ENCODE data around the gene CTNNBL1.

The CTNNBL1 gene

GRCh38 chr20:37736132-37736531 is 42.3 kb downstream of the CTNNBL1 start:
- H3K36me3 ChIP-seq: peaks cover 73 to 100% (median 96%) of the 10 kb centered on the region in 11 experiments
- peaks cover 8 to 28% (median 19%) of the 10 kb centered on the region in 10 experiments; a peak in 19 of 20 replicates for H3K4me1 ChIP-seq

GRCh38 chr20:37737826-37738420 is 44.1 kb downstream of the CTNNBL1 start:
- Histone ChIP-seq H3K9me3 (replicated peaks in 1 of 11) (peaks cover 9 to 16% (median 13%) of the 10 kb centered on the region in 11 experiments; a peak in 17 of 22 replicates), H3K4me1 (peaks cover 7 to 24% (median 19%) of the 10 kb centered on the region in 10 experiments; a peak in 19 of 20 replicates), H3K4me2 (no peak overlapping the region), H3K36me3 (peaks cover 70 to 100% (median 96%) of the 10 kb centered on the region in 11 experiments), H3K27me3 (no peaks in the 10 kb centered on the region), H3K4me3 (no peak overlapping the region), H3K9ac (no peak overlapping the region), H3K27ac (no peak overlapping the region), H4K20me1 (peaks cover 0 to 36% (median 10%) of the 10 kb centered on the region in 11 experiments; a peak in 7 of 22 replicates)
- no peak for TF ChIP-seq Cebpa-rat (IDR thresholded peaks at IDR 0.05)

More at GRCh38 chr20:37736132-37736531, 42.3 kb downstream of the CTNNBL1 start:
- Histone ChIP-seq H3K9ac (no peak overlapping the region), H3K9me3 (replicated peaks in 1 of 11) (peaks cover 9 to 16% (median 13%) of the 10 kb centered on the region in 11 experiments; a peak in 17 of 22 replicates), H3K4me2 (no peak overlapping the region), H3K4me3 (no peak overlapping the region), H3K27ac (no peak overlapping the region), H4K20me1 (peaks cover 0 to 36% (median 7%) of the 10 kb centered on the region in 11 experiments; a peak in 7 of 22 replicates), H3K27me3 (no peaks in the 10 kb centered on the region)
- no peak for TF ChIP-seq Cebpa-rat (IDR thresholded peaks at IDR 0.05)

GRCh38 chr20:37741055-37741454 is 47.2 kb downstream of the CTNNBL1 start:
- Histone ChIP-seq H3K36me3 (peaks cover 58 to 94% (median 80%) of the 10 kb centered on the region in 11 experiments), H3K27me3 (no peaks in the 10 kb centered on the region), H3K9ac (no peak overlapping the region), H3K27ac (no peak overlapping the region), H4K20me1 (peaks cover 0 to 34% (median 12%) of the 10 kb centered on the region in 11 experiments; a peak in 6 of 22 replicates), H3K9me3 (replicated peaks in 1 of 11) (peaks cover 9 to 16% (median 13%) of the 10 kb centered on the region in 11 experiments; a peak in 17 of 22 replicates), H3K4me3 (no peak overlapping the region), H3K4me1 (peaks cover 0 to 10% (median 3%) of the 10 kb centered on the region in 10 experiments; a peak in 8 of 20 replicates), H3K4me2 (no peak overlapping the region)
- TF ChIP-seq Cebpa-rat (IDR thresholded peaks at IDR 0.05): no peak

- Histone ChIP-seq H3K9ac (no peak overlapping the region), H3K27ac (no peak overlapping the region), H3K4me1 (peaks cover 0 to 10% (median 3%) of the 10 kb centered on the region in 10 experiments; a peak in 8 of 20 replicates), H3K27me3 (no peaks in the 10 kb centered on the region), H3K36me3 (peaks cover 58 to 94% (median 80%) of the 10 kb centered on the region in 11 experiments), H3K4me3 (no peak overlapping the region), H3K4me2 (no peak overlapping the region), H4K20me1 (peaks cover 0 to 38% (median 12%) of the 10 kb centered on the region in 11 experiments; a peak in 6 of 22 replicates), H3K9me3 (replicated peaks in 1 of 11) (peaks cover 9 to 14% (median 12%) of the 10 kb centered on the region in 11 experiments; a peak in 17 of 22 replicates)
- no peak for TF ChIP-seq Cebpa-rat (IDR thresholded peaks at IDR 0.05)
Observed at GRCh38 chr20:37741570-37741969, 47.7 kb downstream of the CTNNBL1 start.

- Histone ChIP-seq H3K9ac (no peak overlapping the region), H3K27ac (no peak overlapping the region), H4K20me1 (peaks cover 0 to 38% (median 12%) of the 10 kb centered on the region in 11 experiments; a peak in 6 of 22 replicates), H3K36me3 (peaks cover 58 to 94% (median 80%) of the 10 kb centered on the region in 11 experiments), H3K9me3 (replicated peaks in 1 of 11) (peaks cover 8 to 9% (median 8%) of the 10 kb centered on the region in 11 experiments; a peak in 17 of 22 replicates), H3K4me1 (peaks cover 0 to 10% (median 3%) of the 10 kb centered on the region in 10 experiments; a peak in 8 of 20 replicates), H3K4me3 (no peak overlapping the region), H3K27me3 (no peaks in the 10 kb centered on the region), H3K4me2 (no peak overlapping the region)
- TF ChIP-seq Cebpa-rat (IDR thresholded peaks at IDR 0.05): no peak
Observed at GRCh38 chr20:37742131-37742530, 48.3 kb downstream of the CTNNBL1 start.

GRCh38 chr20:37744347-37744746 is 50.5 kb downstream of the CTNNBL1 start:
- H3K4me1 ChIP-seq: peaks cover 0 to 14% (median 3%) of the 10 kb centered on the region in 10 experiments; a peak in 9 of 20 replicates
- no peaks in the 10 kb centered on the region for H3K27me3 ChIP-seq
- H3K27ac ChIP-seq: no peak overlapping the region
- no peak overlapping the region for H3K4me3 ChIP-seq
- no peak for TF ChIP-seq Cebpa-rat (IDR thresholded peaks at IDR 0.05)
- H3K9me3 ChIP-seq (replicated peaks in 1 of 11): no peaks in the 10 kb centered on the region
- H3K4me2 ChIP-seq: no peak overlapping the region
- H4K20me1 ChIP-seq: peaks cover 0 to 38% (median 12%) of the 10 kb centered on the region in 11 experiments; a peak in 8 of 22 replicates
- no peak overlapping the region for H3K9ac ChIP-seq
- H3K36me3 ChIP-seq: peaks cover 58 to 94% (median 79%) of the 10 kb centered on the region in 11 experiments

DNA sequence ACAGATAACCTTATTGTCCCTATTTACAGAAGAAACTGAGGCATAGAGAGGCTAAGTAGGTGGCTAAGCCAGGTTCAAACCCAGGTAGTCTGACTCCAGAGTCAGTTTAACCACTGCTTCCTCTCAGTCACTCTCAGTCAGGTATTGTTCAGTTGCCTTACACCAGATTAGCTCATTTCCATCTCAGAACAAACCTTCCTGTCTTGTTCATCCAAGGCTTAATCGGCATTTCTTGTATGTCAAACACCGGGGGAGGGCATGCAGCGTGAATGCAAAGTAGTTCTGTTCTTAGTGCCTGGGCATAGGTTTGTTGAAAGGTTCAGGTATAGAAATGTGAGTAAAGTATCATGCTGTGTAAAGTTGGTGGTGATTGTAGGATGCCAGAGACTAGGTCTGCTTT is 51.7 kb downstream of the CTNNBL1 start:
- Histone ChIP-seq H3K4me3 (no peak overlapping the region), H3K4me1 (peaks cover 0 to 25% (median 7%) of the 10 kb centered on the region in 10 experiments; a peak in 9 of 20 replicates), H3K27ac (no peak overlapping the region), H3K9me3 (replicated peaks in 1 of 11) (no peaks in the 10 kb centered on the region), H3K36me3 (peaks cover 55 to 94% (median 69%) of the 10 kb centered on the region in 11 experiments), H3K27me3 (no peaks in the 10 kb centered on the region), H3K4me2 (peak overlapping the region in 4 of 11 experiments; percentile 6 to 31 (median 26); a peak in 5 of 22 replicates), H4K20me1 (peaks cover 0 to 41% (median 11%) of the 10 kb centered on the region in 11 experiments; a peak in 9 of 22 replicates), H3K9ac (no peak overlapping the region)
- TF ChIP-seq Cebpa-rat (IDR thresholded peaks at IDR 0.05): no peak

GRCh38 chr20:37748015-37748414 is 54.2 kb downstream of the CTNNBL1 start:
- no peak overlapping the region for H3K27ac ChIP-seq
- H3K4me2 ChIP-seq: no peak overlapping the region
- H3K9me3 ChIP-seq (replicated peaks in 1 of 11): no peaks in the 10 kb centered on the region
- peaks cover 0 to 25% (median 7%) of the 10 kb centered on the region in 10 experiments; a peak in 9 of 20 replicates for H3K4me1 ChIP-seq
- H3K9ac ChIP-seq: no peak overlapping the region
- no peaks in the 10 kb centered on the region for H3K27me3 ChIP-seq
- H4K20me1 ChIP-seq: peaks cover 0 to 20% (median 7%) of the 10 kb centered on the region in 11 experiments; a peak in 8 of 22 replicates
- no peak overlapping the region for H3K4me3 ChIP-seq
- TF ChIP-seq Cebpa-rat (IDR thresholded peaks at IDR 0.05): no peak
- peaks cover 54 to 93% (median 69%) of the 10 kb centered on the region in 11 experiments for H3K36me3 ChIP-seq

DNA sequence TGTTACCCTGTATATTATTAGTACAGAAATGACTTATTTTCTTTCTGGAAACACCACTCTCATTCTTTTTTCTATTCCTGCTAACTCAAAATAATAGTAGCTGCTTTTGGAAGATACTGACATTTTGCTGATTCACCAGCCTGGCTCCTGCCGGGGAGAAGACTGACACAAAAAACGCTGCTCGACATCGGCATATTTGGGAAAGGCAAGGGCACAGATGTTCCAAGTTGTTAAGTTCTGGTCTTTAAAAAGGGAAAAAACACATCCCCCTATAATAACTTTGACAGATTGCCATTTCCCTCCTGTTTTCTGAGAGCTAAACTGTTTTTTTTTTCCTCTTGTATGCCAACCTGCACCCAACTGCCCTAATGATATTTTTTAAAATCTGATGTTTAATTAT is 55.4 kb downstream of the CTNNBL1 start:
- Histone ChIP-seq H3K27ac (no peak overlapping the region), H3K9me3 (replicated peaks in 1 of 11) (no peaks in the 10 kb centered on the region), H3K4me2 (peak overlapping the region in 3 of 11 experiments; percentile 4 to 32 (median 11); a peak in 3 of 22 replicates), H3K4me1 (peaks cover 0 to 25% (median 7%) of the 10 kb centered on the region in 10 experiments; a peak in 9 of 20 replicates), H3K36me3 (peaks cover 53 to 97% (median 66%) of the 10 kb centered on the region in 11 experiments), H3K27me3 (no peaks in the 10 kb centered on the region), H4K20me1 (peaks cover 0 to 20% (median 7%) of the 10 kb centered on the region in 11 experiments; a peak in 8 of 22 replicates), H3K9ac (no peak overlapping the region), H3K4me3 (no peak overlapping the region)
- TF ChIP-seq Cebpa-rat (IDR thresholded peaks at IDR 0.05): no peak
